Measurements from ENCODE around the gene MEST.

- no peak for TF ChIP-seq CTCF (conservative IDR thresholded peaks at IDR 0.05)
- no peak for TF ChIP-seq EZH2 (IDR thresholded peaks at IDR 0.05; ENCODE audit: low read depth)
Observed at GRCh38 chr7:130463553-130464434, 28.1 kb upstream of the MEST start.
